HepG2 (cell line): ENCODE measurements around the gene TTC23L. TPM values are rescaled to one million over a fixed set of nuclear protein-coding genes. Genes with fewer than 3 reads are reported as not detected.
A peak's percentile ranks its signal among the peaks of the same experiment; 100 is the strongest.

Source experiments
- ATAC-seq: fragments of 200-7000 bp; cut with Tn5 transposase; 3 replicates; pipeline ENCODE4 v1.9.1; 2020; ENCODE audit warnings: mild to moderate bottlenecking, moderate library complexity
- BruUV-seq: library from RNA; stranded (reverse); fragments of 400-500 nt; replicated peaks from 2 replicates; lab custom pipeline; 2021; lab: Mats Ljungman, UMichigan
- CTCF ChIA-PET: fragments of 300-600 bp; formaldehyde crosslinking; extraction: SDS; loops from one replicate; lab custom pipeline; 2021; ENCODE audit warnings: low total read pairs, inconsistent platforms, low intra/inter-chr PET ratio; lab: Yijun Ruan, JAX
- POLR2A ChIA-PET: fragments of 350-600 bp; sonication (Branson Sonifier 250); formaldehyde crosslinking; loops from one replicate; lab custom pipeline; 2020; ENCODE audit warnings: antibody characterized with exemption, inconsistent platforms; lab: Yijun Ruan, JAX
- DNase-seq: peaks from one replicate; pipeline ENCODE4 v3.0.0-alpha.2; 2015; ENCODE audit warnings: low spot score
- FAIRE-seq: peaks from 3 replicates; lab custom pipeline; 2011; peaks lifted over from hg19 to GRCh38; lab: Jason Lieb, UNC
- H2AFZ ChIP-seq: one replicate; pipeline ENCODE4 v1.6.1; 2011; ENCODE audit warnings: low read length, inconsistent platforms
- H3K27ac ChIP-seq: fragments of 300-600 bp; 3 replicates; pipeline ENCODE4 v1.8.0; 2011; ENCODE audit warnings: mixed run types, mild to moderate bottlenecking, mixed read lengths, low read length, inconsistent platforms; ENCODE audit not compliant: insufficient read depth; ENCODE audit errors: extremely low read length
- H3K27me3 ChIP-seq, 2 experiments: fragments of 200-600 bp in 1 of 2; 2 replicates in 1 of 2; 3 replicates in 1 of 2; pipeline versions ENCODE4 v1.6.0 to v1.8.0; 2011; ENCODE audit warnings: low read length in 2 of 2, mild to moderate bottlenecking in 2 of 2, moderate library complexity in 2 of 2, inconsistent platforms in 1 of 2; ENCODE audit not compliant: insufficient read depth in 2 of 2, control insufficient read depth in 1 of 2
- H3K36me3 ChIP-seq, 2 experiments: fragments of 200-600 bp in 1 of 2; replicated peaks in 1 of 2; 2 replicates in 1 of 2; 3 replicates in 1 of 2; pipeline versions ENCODE4 v1.5.1 to v1.8.0; 2011; ENCODE audit warnings: low read length in 2 of 2, inconsistent platforms in 1 of 2; ENCODE audit not compliant: insufficient read depth in 2 of 2, control insufficient read depth in 1 of 2
- H3K4me1 ChIP-seq: 2 replicates; pipeline ENCODE4 v1.5.1; 2012; ENCODE audit warnings: low read length, inconsistent platforms; ENCODE audit not compliant: insufficient read depth
- H3K4me2 ChIP-seq: 2 replicates; pipeline ENCODE4 v1.6.0; 2011; ENCODE audit warnings: low read depth, low read length, inconsistent platforms
- H3K4me3 ChIP-seq, 3 experiments: fragments of 200-600 bp in 1 of 3; sonication (generic), shearing (Covaris generic) in 1 of 3; replicated peaks in 1 of 3; 2 replicates each; pipeline ENCODE4 v1.5.1; 2011 to 2016; ENCODE audit warnings: low read length in 3 of 3, inconsistent platforms in 2 of 3, low read depth in 2 of 3, mild to moderate bottlenecking in 2 of 3, control low read depth in 1 of 3, mixed read lengths in 1 of 3; ENCODE audit not compliant: insufficient read depth in 1 of 3
- H3K79me2 ChIP-seq: one replicate; pipeline ENCODE4 v1.6.1; 2011; ENCODE audit warnings: low read length, inconsistent platforms; ENCODE audit not compliant: insufficient read depth
- H3K9ac ChIP-seq: 2 replicates; pipeline ENCODE4 v1.6.0; 2011; ENCODE audit warnings: mild to moderate bottlenecking, low read depth, low read length, inconsistent platforms; ENCODE audit not compliant: insufficient read depth
- H3K9me3 ChIP-seq: 2 replicates; pipeline ENCODE4 v1.5.1; 2012; ENCODE audit warnings: mild to moderate bottlenecking, low read length
- H4K20me1 ChIP-seq: 2 replicates; pipeline ENCODE4 v1.6.0; 2011; ENCODE audit warnings: inconsistent platforms, mild to moderate bottlenecking, low read length, moderate library complexity; ENCODE audit not compliant: insufficient read depth
- JUND ChIP-seq: sonication (generic); formaldehyde crosslinking; IDR thresholded peaks from 2 replicates; pipeline ENCODE4 v1.8.0; 2022; ENCODE audit warnings: mild to moderate bottlenecking, missing genetic modification reagents
- NFYC ChIP-seq: IDR thresholded peaks from 2 replicates; pipeline ENCODE4 v1.6.1; 2016; ENCODE audit warnings: missing genetic modification reagents, missing compliant biosample characterization
- POLR2G ChIP-seq: fragments of 200-400 bp; formaldehyde crosslinking; IDR thresholded peaks from 2 replicates; pipeline ENCODE4 v1.6.1; 2018; ENCODE audit warnings: mild to moderate bottlenecking, low read depth, low read length, moderate library complexity
- RARA ChIP-seq: IDR thresholded peaks from 2 replicates; pipeline ENCODE4 v1.6.1; 2016; ENCODE audit warnings: missing genetic modification reagents, missing compliant biosample characterization
- RARG ChIP-seq: sonication (generic); formaldehyde crosslinking; IDR thresholded peaks from 2 replicates; pipeline ENCODE4 v1.4.0; 2020; ENCODE audit warnings: low read depth, mild to moderate bottlenecking, missing genetic modification reagents
- RBM22 ChIP-seq: fragments of 200-400 bp; formaldehyde crosslinking; optimal IDR thresholded peaks from 2 replicates; pipeline ENCODE3; 2017; ENCODE audit warnings: mild to moderate bottlenecking, low read length, moderate library complexity
- SIN3B ChIP-seq: fragments of 150-350 bp; IDR thresholded peaks from 2 replicates; pipeline ENCODE4 v1.6.1; 2014; ENCODE audit warnings: low read length
- ZFP41 ChIP-seq: sonication (generic); formaldehyde crosslinking; IDR thresholded peaks from 2 replicates; pipeline ENCODE4 v1.4.0; 2020; ENCODE audit warnings: mild to moderate bottlenecking, missing genetic modification reagents, borderline replicate concordance
- ZFP82 ChIP-seq: sonication (generic); formaldehyde crosslinking; IDR thresholded peaks from 2 replicates; pipeline ENCODE4 v1.5.1; 2020; ENCODE audit warnings: mild to moderate bottlenecking, missing genetic modification reagents, borderline replicate concordance
- ZMAT5 ChIP-seq: sonication (generic); formaldehyde crosslinking; IDR thresholded peaks from 2 replicates; pipeline ENCODE4 v1.5.0; 2020; ENCODE audit warnings: mild to moderate bottlenecking, low read depth, missing genetic modification reagents, borderline replicate concordance
- ZNF251 ChIP-seq: sonication (generic); formaldehyde crosslinking; IDR thresholded peaks from 2 replicates; pipeline ENCODE4 v1.9.0; 2021; ENCODE audit warnings: mild to moderate bottlenecking, missing genetic modification reagents
- ZNF33A ChIP-seq: sonication (generic); formaldehyde crosslinking; IDR thresholded peaks from 2 replicates; pipeline ENCODE4 v1.5.1; 2020; ENCODE audit warnings: missing genetic modification reagents, mild to moderate bottlenecking, moderate library complexity, borderline replicate concordance
- WGBS: methylation state at CpG from one replicate; pipeline ENCODE4 v1.1.6; 2017; ENCODE audit warnings: low lambda C conversion rate; 5-methylcytosine and 5-hydroxymethylcytosine counted together
- in situ Hi-C: cut with HindIII; loops from 2 replicates; pipeline ENCODE4 v1.10.0; 2017; ENCODE audit warnings: low pct_unique_long_range_greater_than_20kb; ENCODE audit not compliant: extremely low pct_ligation_motif_present
- intact Hi-C: fragments of 100-400 bp; cut with micrococcal nuclease; formaldehyde crosslinking; loops from one replicate; pipeline ENCODE4 v1.10.0; 2022; ENCODE audit not compliant: unreplicated experiment
- polyA plus RNA-seq, 8 experiments: library from polyadenylated mRNA; depleted of rRNA in 3 of 8; stranded (reverse) in 7 of 8; unstranded in 1 of 8; fragments of >200 nt; fragmentation: Illumina TruSeq in 4 of 8; extraction: Trizol in 4 of 8; gene quantifications; 2 replicates each; pipeline versions ENCODE4 v1.2.1 to v1.2.3, GENCODE V29; 2011 to 2016; ENCODE audit warnings: low read depth in 4 of 8, missing spikeins in 1 of 8, mixed read lengths in 1 of 8; ENCODE audit not compliant: insufficient read depth in 1 of 8
- total RNA-seq, 5 experiments: library from RNA; depleted of rRNA; stranded (reverse); fragments of >200 nt; fragmentation: Illumina TruSeq; extraction: Trizol; gene quantifications; 2 replicates each; pipeline ENCODE4 v1.2.3, GENCODE V29; 2016; ENCODE audit warnings: low read depth in 1 of 5

TTC23L gene
- total and polyA plus RNA-seq, 2 of the 13 experiments (the other 11 are each of a cell fraction or from before 2014, with no cell fraction given): 0.37 to 1.4 TPM

GRCh38 chr5:34927785-34928184 lies 88.8 kb downstream of the TTC23L start:
- ATAC-seq (no peak), FAIRE-seq (no peak), DNase-seq (no peak)
- no peak overlapping the region for H3K4me3 ChIP-seq
- intact Hi-C loops (loop anchor here (2.0 to 5.0 kb wide), 2 partner anchors 13 to 1225 kb away; partner anchors contain the start of genes BRIX1, LMBRD2, RAD1 and SKP2), in situ Hi-C loops (no loop called here)
- POLR2A ChIA-PET: interaction anchor here (3.4 kb wide), 1 partner anchor 11 kb away, joined by 92 read pairs; the partner anchor contains the start of genes BRIX1 and RAD1
- H3K79me2 ChIP-seq: peaks cover 26% of the 10 kb centered on the region
- peaks cover 19% of the 10 kb centered on the region for H3K4me1 ChIP-seq
- no TSS peak for BruUV-seq
- H3K27ac ChIP-seq: no peak overlapping the region
- H2AFZ ChIP-seq: no peak overlapping the region
- H4K20me1 ChIP-seq: no peaks in the 10 kb centered on the region
- H3K36me3 ChIP-seq: peaks cover 9 to 36% of the 10 kb centered on the region in 2 experiments
- no peaks in the 10 kb centered on the region for H3K9me3 ChIP-seq
- no peak overlapping the region for H3K9ac ChIP-seq
- CTCF ChIA-PET: no interaction called here
- H3K4me2 ChIP-seq: no peak overlapping the region
- H3K27me3 ChIP-seq: no peaks in the 10 kb centered on the region; a peak in 1 of 5 replicates
- WGBS: 100% methylated on average over 5 of the region's 5 CpGs
- TF ChIP-seq RARG (CRISPR knock-in tag) (no peak), ZNF251 (CRISPR knock-in tag) (no peak), POLR2G (0 out of 2 replicates have a peak, but pooled peaks have one; percentile 24), JUND (CRISPR knock-in tag) (no peak), ZFP41 (CRISPR knock-in tag) (no peak), RARA (CRISPR knock-in tag) (no peak), ZNF33A (no peak), SIN3B (no peak), NFYC (no peak), ZMAT5 (CRISPR knock-in tag) (no peak), ZFP82 (no peak), RBM22 (peak; percentile 18)
